HG03558 (cell line): ENCODE measurements around the gene VWCE.
"Not testable (repeated sequence)": the region's sequence is repeated elsewhere in the genome, so short reads cannot be mapped to it uniquely, and the experiment has no call there.

Experiments
- ATAC-seq: cut with Tn5 transposase; IDR thresholded peaks from one replicate; pipeline ENCODE4 v1.9.1; 2021; ENCODE audit warnings: moderate number of reproducible peaks; ENCODE audit not compliant: unreplicated experiment; ENCODE audit errors: extremely low read depth

Gene VWCE

DNA sequence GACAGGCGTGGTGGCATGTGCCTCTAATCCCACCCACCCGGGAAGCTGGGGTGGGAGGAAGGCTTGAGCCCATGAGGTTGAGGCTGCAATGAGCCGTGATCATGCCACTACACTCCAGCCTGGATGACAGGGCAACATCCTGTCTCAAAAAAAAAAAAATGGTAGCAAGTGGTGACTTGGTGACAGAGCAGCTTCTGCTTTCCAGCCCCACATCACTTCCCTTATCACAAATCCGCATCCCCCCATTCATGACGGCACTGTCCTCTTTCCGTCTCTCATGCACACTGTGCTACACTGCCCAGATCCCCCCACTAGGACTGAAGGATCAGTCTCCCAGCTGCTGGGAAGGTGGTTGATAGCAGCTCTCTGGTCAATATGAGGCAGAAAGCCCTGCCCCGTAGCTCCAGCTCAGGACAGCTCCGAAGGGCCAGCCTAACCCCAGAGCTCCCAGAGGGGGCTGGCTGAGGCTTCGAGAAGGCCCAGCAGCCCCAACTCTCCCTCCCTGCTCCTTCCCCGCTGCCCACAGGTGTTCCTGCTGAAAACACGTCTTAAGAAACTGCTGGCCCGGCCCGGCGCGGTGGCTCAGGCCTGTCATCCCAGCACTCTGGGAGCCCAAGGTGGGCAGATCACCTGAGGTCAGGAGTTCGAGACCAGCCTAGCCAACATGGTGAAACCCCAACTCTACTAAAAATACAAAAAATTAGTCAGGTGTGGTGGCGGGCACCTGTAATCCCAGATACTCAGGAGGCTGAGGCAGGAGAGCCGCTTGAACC, 38.2 kb downstream of the VWCE start:
- no peak for ATAC-seq

DNA sequence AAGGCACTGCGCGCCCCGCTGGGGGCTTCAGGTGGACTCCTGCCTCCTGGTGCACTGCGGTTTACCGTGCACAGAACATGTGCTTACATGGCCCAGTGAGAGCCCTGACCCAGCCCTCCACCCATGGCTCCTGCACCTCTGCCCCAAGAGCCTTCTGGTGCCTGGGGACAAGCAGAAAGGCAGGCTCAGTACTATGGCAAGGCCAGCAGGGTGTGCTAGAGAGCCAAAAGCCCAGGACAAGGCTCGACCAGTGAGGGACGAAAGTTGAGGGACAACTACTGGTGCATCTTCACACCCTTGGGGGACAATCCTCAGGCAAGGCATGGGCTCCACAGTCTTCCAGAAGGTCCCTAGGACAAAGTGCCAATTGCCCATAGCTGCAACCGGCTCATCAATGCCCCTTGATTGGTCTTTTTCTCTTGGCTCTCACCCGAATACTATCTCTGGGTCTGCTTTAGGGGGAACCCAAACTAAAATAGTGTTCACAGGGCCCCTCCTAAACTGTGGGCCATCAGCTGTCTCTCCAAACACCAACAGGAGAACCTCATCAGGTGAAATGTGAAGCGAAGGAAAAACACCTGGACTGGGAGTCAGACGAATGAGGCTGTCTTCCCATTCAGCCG, 40.6 kb downstream of the VWCE start:
- ATAC-seq, result no peak

DNA sequence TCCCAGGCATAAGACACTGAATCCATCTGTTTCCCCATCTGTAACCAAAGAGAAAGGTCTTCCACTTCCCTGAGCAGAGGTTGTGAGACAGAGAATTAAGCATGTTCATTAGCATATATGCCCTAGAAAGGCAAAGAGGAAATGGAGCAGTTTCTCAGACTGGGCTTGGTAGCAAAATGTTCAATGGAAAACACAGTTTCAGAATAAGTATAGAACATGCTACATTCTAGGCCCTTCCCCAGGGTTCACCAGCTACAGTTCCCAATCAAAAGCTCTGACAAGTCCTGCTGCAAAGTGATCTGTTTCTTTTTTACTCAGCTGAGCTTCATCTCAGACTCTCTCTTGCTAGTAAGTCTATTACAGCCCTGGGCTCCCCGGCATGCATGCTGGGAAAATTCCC, 42.8 kb downstream of the VWCE start:
- ATAC-seq, result not testable (repeated sequence)

DNA sequence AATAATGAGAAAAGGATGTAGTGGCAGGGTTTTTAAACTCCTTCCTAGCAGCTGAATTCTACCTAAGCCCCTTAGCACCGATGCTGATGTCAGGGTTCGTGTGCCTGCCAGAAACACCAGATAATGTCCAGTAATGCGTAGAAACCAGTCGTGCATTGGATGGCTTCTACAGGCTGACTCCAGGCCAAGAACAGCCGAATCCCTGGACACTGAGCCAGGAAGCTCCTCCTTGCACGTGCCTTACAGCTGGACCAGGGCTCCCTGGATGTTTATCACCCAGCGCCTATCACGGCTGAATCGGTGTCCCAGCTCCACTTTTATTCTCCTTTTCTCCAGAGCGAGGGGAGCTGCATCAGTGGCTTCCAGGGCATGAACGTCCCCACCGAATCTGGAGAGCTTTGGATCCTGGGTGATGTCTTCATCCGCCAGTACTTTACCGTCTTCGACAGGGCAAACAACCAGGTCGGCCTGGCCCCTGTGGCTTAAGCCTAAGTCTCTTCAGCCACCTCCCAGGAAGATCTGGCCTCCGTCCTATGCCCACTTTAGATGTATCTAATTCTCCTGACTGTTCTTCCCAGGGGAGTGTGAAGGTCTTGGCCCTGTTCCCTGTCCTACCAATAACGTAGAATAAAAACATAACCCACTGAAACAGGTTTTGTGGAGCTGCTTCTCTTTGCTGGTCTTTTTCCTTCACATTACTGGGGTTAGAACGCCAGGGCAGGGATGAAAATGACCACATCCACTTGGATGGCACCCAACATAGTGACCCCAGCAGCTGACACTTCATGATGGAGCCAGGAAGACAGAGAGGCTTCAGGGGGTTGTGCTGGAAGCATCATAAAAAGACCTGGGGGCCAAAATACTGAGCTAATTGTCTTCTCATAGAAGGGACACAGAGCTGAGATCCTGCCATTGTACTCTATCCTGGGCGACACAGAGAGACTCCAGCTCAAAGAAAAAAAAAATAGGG, 44.0 kb downstream of the VWCE start:
- ATAC-seq, result not testable (repeated sequence)

DNA sequence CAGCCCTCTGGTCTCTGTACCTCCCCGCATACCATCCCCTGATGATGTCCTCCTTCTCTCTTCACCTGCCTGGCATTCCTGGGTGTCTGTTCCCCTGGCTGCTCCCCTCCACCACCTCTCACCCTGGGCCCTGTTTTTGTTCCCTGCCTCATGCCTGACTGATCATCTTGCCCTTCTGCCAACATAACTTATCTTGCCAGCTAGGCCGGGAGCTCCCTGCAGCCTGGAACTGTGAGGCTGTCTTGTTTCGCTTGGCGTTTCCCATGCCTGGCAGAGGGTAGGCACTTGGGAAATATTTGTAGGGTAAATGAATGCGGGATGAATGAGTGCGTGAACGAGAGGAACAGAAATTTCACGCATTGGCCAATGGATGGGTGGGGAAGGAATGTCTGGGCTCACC, 45.9 kb downstream of the VWCE start:
- not testable (repeated sequence) for ATAC-seq

DNA sequence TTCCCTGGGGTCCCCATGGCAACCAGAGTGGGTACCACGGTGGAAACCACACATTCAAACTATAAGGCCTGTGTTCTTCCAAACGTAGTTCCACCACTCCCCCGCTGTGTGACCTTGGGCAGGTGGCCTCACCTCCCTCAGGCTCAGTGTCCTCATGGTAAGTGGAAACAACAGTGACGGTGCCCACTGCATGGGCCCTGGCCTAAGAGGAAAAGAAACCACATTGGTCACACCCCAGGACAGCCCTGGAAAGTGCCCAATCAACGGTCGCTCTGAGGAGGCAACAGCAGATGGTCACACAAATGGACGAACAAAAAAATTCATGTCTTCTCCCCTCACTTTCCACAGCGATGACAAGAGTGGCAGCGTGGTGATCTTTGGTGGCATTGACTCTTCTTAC, 47.0 kb downstream of the VWCE start:
- not testable (repeated sequence) for ATAC-seq

DNA sequence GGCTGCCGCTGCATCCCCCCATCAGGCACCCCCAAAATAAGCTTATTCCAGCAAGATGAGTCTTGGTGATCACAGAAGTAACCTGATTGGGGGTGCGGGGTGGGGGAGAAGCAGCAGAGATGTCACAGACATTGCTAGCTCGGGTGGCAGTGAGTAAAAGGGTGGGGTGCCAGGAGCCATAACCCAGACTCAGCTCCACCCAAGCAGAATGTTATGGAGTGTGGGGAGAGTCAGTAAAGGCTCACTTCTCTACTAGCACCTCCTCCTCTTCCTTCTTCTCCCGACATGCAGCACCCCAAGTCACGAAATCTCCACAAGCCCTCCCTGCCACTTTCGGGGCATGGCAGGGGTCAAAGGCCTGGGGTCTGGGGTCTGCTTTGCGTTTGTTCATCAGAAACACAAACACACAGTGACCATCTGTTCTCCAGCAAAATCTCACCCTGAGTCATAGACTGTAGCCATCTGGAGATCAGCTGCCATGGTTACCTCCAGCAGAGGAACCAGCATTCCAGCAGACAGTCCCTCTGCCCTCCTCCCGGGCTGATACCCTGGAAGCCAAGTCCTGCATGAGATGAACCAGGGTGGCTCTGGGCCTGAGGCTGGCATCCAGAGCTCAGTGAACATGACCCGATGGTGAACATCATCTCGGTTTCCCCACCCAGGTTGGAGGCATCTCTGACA, 49.7 kb downstream of the VWCE start:
- not testable (repeated sequence) for ATAC-seq

DNA sequence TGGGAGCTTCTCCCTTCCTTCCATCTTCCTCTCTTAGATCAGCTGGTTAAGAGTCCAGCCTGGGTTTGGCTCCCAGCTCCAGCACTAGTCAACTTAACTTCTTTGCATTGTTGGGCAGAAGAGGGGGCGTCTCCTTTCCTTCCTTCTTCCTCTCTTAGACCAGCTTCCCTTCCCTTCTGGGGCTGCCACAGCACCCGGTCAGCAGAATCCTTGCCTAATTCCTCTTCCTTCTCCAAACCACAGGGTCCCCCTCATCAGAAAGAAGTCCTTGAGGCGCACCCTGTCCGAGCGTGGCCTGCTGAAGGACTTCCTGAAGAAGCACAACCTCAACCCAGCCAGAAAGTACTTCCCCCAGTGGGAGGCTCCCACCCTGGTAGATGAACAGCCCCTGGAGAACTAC, 53.6 kb downstream of the VWCE start:
- not testable (repeated sequence) for ATAC-seq

DNA sequence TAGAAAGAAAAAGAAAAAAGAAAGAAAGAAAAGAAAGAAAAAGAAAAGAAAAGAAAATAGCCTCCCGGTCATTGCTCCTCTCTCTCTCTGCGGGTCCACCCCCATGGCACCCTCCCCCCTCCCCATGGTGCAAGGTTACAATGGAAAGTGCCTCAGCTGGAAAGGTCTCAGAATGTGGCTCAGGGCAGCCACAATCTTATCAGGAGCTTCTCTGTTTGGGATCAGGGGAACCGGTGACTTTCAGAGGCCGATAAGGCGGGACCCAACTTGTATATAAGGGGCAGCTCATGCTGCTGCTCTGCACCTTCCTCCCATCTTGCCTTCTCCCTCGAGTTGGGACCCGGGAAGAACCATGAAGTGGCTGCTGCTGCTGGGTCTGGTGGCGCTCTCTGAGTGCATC, 54.2 kb downstream of the VWCE start, which contains the start of gene PGA5:
PGA5 (plus strand) TSS at position 301 of the 400 bp plus-strand sequence; CDS start at position 353, 52 bp downstream.
- ATAC-seq, result not testable (repeated sequence)

DNA sequence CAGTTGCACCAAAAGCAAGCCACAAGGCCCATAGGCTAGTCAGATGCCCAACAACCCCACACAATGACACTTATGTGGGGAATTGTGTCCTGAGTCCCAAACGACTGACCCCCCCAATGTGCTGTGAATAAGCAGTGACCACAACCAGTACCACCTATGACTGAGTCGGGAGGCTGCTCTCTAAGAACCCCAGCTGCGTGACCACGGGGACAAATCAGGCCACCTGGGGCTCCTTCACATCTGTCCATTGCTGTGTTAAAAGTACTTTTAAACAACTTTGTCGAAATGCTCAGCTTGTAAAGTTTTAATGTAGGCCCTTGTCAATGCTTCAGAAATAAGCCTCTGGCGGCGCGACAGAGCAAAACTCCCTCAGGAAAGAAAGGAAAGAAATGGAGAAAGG, 54.8 kb downstream of the VWCE start:
- not testable (repeated sequence) for ATAC-seq

DNA sequence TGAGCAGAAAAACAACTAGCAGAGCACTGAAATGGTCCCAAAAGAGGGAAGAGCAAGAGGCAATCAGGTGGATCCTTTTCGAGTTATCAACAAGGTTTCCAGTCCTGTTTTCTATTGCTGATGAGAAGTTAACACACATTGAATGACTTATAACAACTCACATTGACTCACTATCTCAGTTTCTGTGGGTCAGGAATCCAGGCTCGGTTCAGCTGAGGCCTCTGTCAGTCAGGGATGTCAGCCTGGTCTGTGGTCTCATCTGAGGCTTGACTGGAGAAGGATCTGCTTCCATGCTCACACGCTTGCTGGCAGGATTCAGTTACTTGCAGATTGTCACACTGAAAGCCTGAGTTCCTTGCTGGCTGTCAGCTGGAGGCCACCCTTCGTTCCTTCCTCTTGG, 58.0 kb downstream of the VWCE start:
- not testable (repeated sequence) for ATAC-seq

DNA sequence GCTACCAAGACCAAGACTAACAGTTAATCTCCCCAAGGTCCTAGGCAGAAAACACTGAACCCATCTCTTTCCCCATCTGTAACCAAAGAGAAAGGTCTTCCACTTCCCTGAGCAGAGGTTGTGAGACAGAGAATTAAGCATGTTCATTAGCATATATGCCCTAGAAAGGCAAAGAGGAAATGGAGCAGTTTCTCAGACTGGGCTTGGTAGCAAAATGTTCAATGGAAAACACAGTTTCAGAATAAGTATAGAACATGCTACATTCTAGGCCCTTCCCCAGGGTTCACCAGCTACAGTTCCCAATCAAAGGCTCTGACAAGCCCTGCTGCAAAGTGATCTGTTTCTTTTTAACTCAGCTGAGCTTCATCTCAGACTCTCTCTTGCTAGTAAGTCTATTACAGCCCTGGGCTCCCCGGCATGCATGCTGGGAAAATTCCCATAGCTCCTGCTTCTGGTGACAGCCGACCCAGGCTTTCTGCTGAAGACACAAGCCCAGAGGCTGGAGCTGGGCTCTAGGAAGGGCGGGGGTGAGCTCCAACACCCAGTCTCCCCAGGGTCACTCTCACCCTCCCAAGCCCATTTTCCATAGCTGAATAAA, 62.5 kb downstream of the VWCE start:
- ATAC-seq, result not testable (repeated sequence)

DNA sequence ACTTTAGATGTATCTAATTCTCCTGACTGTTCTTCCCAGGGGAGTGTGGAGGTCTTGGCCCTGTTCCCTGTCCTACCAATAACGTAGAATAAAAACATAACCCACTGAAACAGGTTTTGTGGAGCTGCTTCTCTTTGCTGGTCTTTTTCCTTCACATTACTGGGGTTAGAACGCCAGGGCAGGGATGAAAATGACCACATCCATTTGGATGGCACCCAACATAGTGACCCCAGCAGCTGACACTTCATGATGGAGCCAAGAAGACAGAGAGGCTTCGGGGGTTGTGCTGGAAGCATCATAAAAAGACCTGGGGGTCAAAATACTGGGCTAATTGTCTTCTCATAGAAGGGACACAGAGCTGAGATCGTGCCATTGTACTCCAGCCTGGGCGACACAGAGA, 63.5 kb downstream of the VWCE start:
- ATAC-seq, result not testable (repeated sequence)

DNA sequence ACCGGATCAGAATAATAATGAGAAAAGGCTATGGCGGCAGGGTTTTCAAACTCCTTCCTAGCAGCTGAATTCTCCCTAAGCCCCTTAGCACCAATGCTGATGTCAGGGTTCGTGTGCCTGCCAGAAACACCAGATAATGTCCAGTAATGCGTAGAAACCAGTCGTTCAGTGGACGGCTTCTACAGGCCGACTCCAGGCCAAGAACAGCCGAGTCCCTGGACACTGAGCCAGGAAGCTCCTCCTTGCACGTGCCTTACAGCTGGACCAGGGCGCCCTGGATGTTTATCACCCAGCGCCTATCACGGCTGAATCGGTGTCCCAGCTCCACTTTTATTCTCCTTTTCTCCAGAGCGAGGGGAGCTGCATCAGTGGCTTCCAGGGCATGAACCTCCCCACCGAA, 64.1 kb downstream of the VWCE start:
- not testable (repeated sequence) for ATAC-seq

DNA sequence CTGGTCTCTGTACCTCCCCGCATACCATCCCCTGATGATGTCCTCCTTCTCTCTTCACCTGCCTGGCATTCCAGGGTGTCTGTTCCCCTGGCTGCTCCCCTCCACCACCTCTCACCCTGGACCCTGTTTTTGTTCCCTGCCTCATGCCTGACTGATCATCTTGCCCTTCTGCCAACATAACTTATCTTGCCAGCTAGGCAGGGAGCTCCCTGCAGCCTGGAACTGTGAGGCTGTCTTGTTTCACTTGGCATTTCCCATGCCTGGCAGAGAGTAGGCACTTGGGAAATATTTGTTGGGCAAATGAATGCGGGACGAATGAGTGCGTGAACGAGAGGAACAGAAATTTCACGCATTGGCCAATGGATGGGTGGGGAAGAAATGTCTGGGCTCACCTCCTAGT, 65.7 kb downstream of the VWCE start:
- ATAC-seq, result not testable (repeated sequence)

DNA sequence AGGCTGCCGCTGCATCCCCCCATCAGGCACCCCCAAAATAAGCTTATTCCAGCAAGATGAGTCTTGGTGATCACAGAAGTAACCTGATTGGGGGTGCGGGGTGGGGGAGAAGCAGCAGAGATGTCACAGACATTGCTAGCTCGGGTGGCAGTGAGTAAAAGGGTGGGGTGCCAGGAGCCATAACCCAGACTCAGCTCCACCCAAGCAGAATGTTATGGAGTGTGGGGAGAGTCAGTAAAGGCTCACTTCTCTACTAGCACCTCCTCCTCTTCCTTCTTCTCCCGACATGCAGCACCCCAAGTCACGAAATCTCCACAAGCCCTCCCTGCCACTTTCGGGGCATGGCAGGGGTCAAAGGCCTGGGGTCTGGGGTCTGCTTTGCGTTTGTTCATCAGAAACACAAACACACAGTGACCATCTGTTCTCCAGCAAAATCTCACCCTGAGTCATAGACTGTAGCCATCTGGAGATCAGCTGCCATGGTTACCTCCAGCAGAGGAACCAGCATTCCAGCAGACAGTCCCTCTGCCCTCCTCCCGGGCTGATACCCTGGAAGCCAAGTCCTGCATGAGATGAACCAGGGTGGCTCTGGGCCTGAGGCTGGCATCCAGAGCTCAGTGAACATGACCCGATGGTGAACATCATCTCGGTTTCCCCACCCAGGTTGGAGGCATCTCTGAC, 68.5 kb downstream of the VWCE start:
- not testable (repeated sequence) for ATAC-seq

DNA sequence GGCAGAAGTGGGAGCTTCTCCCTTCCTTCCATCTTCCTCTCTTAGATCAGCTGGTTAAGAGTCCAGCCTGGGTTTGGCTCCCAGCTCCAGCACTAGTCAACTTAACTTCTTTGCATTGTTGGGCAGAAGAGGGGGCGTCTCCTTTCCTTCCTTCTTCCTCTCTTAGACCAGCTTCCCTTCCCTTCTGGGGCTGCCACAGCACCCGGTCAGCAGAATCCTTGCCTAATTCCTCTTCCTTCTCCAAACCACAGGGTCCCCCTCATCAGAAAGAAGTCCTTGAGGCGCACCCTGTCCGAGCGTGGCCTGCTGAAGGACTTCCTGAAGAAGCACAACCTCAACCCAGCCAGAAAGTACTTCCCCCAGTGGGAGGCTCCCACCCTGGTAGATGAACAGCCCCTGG, 72.4 kb downstream of the VWCE start:
- ATAC-seq, result not testable (repeated sequence)

DNA sequence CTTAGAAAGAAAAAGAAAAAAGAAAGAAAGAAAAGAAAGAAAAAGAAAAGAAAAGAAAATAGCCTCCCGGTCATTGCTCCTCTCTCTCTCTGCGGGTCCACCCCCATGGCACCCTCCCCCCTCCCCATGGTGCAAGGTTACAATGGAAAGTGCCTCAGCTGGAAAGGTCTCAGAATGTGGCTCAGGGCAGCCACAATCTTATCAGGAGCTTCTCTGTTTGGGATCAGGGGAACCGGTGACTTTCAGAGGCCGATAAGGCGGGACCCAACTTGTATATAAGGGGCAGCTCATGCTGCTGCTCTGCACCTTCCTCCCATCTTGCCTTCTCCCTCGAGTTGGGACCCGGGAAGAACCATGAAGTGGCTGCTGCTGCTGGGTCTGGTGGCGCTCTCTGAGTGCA, 73.1 kb downstream of the VWCE start, which contains the start of gene PGA4:
PGA4 (plus strand) TSS at position 301 of the 400 bp plus-strand sequence; CDS start at position 355, 54 bp downstream.
- not testable (repeated sequence) for ATAC-seq

DNA sequence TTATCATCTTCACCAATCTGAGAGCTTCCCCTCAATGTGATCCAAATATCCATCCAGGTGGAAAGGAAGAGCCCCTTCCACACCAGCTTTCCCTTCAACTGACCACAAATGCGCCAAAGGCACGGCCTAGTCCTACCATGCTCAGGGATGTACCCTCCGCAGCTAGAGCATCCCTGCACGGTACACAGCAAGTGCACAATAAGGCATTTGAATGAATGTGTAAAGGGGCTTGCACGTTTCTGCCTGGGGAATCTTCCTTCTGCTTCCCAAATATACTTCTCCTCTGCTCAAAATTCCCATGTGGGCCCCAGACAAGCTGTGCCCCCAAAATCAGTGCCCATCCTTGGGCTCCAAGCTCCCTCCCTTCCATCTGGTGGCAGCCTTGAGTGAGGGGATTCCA, 76.1 kb downstream of the VWCE start:
- not testable (repeated sequence) for ATAC-seq
